Left renal pelvis (tissue), 4 donors: Measurements from ENCODE around the gene SLC4A5. TPM values are rescaled to one million over a fixed set of nuclear protein-coding genes. Genes with fewer than 3 reads are reported as not detected.
A peak's percentile ranks its signal among the peaks of the same experiment; 100 is the strongest.

ENCODE experiments used
- DNase-seq, 4 donors: peaks; one replicate each; pipeline ENCODE4 v3.0.0-alpha.2; 2013; ENCODE audit warnings: low read depth in 4 of 4, low spot score in 3 of 4
- polyA plus RNA-seq, 4 donors: library from polyadenylated mRNA; unstranded; fragments of 120-200 nt; gene quantifications; one replicate each; pipeline ENCODE4 v1.2.1, GENCODE V29; 2013; ENCODE audit not compliant: insufficient read length in 4 of 4

SLC4A5 gene, protein sequence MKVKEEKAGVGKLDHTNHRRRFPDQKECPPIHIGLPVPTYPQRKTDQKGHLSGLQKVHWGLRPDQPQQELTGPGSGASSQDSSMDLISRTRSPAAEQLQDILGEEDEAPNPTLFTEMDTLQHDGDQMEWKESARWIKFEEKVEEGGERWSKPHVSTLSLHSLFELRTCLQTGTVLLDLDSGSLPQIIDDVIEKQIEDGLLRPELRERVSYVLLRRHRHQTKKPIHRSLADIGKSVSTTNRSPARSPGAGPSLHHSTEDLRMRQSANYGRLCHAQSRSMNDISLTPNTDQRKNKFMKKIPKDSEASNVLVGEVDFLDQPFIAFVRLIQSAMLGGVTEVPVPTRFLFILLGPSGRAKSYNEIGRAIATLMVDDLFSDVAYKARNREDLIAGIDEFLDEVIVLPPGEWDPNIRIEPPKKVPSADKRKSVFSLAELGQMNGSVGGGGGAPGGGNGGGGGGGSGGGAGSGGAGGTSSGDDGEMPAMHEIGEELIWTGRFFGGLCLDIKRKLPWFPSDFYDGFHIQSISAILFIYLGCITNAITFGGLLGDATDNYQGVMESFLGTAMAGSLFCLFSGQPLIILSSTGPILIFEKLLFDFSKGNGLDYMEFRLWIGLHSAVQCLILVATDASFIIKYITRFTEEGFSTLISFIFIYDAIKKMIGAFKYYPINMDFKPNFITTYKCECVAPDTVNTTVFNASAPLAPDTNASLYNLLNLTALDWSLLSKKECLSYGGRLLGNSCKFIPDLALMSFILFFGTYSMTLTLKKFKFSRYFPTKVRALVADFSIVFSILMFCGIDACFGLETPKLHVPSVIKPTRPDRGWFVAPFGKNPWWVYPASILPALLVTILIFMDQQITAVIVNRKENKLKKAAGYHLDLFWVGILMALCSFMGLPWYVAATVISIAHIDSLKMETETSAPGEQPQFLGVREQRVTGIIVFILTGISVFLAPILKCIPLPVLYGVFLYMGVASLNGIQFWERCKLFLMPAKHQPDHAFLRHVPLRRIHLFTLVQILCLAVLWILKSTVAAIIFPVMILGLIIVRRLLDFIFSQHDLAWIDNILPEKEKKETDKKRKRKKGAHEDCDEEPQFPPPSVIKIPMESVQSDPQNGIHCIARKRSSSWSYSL
- polyA plus RNA-seq, result 1 to 10 TPM; 1.5 to 3.4 (median 2.3) TPM

DNA sequence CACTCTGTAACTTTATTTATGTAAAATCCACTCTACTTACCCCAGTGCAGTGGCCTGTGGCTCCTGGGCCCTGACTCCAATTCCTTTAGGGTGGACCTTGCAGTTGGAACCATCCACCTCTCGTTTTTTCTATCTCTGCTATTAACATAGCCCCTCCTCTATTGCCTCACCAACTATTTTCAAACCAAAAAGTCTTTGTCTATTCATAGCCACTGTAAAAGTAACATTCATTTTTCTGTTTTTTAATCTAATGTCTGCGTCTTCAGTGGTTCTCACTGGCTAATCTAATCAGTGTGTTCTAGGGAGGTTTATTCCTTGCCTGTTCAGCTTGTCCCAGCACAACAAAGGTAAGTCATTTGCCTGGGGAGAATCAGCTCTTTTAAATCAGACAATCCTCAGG lies at the start of gene SLC4A5:
Gene SLC4A5 (minus strand): TSS at position 101 of the 400 bp plus-strand sequence. CDS start 28,393 bp downstream, outside the sequence.
- DNase-seq, result no peak

DNA sequence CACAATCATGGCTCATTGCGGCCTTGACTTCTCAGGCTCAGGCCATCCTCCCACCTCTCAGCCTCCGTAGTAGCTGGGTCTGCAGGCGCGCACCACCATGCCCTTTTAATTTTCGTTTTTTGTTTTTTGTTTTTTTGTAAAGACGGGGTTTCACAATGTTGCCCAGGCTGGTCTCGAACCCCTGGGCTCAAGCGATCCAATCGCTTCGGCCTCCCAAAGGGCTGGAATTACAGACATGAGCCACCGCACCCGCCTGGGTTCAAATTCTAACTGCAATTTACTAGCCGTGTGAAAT lies 49.2 kb upstream of the SLC4A5 start:
- no peak for DNase-seq

DNA sequence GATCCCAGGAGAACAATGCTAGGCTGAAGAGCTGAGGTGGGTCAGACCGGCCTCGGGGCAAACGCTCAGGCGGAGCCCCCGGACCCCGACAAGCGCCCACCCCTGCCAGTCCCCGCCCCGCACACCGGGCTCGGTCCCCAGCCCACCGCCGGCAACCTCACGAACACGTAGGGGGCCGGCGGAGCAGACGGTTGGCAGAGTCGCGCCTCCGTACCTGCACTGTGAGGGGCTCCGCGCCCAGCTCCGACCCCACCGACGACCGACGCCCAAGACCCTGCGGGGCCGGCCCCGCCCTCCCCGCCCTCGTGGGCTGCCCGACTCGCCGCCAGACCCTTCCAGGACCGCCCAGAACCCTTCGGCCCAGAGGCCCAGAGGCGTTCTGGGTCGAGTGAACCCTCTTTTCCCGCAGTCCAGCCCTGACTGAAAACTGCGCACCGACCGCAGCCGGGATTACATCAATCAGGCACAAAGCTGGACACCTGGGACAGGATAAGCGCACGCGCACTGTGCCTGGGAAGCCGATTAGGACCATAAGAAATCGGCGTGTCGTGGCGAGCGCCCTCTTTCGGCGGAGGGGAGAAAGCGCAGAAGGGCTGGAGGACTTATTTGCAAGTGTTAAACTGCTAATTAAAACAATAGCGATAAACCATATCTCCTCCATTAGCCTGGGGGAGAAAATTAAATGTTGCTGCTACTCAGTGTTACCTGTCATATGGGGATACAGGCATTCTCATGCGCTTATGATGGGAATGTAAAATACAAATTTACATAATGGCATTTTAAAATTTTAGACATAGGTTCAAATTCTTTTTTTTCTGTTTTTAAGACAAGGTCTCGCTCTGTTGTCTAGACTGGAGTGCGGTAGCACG lies 48.6 kb upstream of the SLC4A5 start:
- peak; percentile 87 to 88 (median 87) for DNase-seq

DNA sequence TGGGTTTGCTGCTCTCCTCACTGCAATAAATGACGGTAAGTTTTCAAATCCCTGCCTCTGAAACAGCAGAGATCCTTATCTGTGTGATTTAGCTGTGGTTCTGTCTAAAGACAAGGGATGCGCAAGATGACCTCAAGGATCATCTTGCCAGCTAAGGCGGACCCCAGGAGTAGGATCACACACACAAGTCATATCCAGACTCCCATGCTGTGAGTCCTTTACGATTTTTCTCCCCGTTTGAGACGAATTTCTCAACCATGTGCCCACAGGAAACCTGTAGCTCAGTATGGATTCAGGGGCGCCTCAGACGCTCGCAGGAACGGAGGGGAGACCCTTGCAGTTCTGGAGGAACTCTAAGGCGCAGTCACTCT lies 48.0 kb upstream of the SLC4A5 start:
- peak in 1 of 4 donors; percentile 19 for DNase-seq

DNA sequence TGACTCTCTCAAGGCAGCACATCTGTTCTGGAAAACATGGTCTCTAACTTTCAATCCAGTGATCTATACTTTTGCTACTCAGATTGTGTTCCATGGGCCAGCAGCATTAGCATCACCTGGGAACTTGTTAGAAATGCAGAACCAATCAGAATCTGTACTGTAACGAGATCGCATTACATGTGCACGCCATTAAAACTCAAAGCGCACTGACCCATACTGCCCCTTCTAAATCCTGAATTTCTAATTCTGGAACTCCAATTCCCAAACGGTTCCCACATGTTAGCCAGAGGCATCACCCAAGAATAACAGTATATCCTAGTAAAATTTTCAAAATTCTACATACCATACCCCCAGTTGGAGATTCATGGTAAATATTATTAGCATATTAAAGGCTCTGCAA lies 47.4 kb upstream of the SLC4A5 start:
- peak in 1 of 4 donors; percentile 17 for DNase-seq

DNA sequence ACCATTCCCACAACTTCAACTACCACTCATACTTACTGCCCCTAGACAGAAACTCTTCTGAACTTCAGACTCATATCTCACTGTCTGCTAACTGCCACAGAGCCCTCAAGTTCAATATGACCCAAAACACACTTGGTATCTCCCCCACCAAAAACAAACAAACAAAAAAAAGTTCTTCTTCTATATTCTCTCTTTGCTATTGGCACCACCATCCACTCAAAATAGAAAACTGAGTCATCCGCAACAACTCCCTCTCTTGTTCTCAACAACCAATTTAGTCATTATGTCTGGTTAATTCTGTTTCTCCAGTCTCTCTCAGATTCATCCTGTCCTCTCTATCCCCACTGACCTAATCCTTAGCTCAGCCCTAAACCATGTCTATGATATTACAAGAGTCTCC lies 44.1 kb upstream of the SLC4A5 start:
- no peak for DNase-seq

DNA sequence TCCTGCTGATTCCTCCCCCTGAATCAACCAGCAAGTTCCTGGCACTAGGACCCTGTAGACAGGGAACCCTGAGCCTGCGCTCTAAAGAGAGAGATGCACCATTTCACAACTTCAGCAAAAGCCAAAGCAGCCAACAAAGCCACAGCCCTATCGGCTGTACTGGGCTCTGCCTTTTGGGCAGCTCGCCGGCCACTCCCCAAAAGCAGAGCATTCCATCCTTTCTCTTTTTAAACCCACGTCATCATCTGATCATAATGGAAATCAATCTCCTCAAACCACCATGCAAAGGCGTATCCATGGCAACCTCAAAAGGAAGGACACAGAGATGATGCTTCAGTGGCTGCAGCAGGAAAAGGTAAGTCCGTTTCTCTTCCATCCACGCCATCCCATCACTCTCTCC lies 42.2 kb upstream of the SLC4A5 start:
- no peak for DNase-seq

DNA sequence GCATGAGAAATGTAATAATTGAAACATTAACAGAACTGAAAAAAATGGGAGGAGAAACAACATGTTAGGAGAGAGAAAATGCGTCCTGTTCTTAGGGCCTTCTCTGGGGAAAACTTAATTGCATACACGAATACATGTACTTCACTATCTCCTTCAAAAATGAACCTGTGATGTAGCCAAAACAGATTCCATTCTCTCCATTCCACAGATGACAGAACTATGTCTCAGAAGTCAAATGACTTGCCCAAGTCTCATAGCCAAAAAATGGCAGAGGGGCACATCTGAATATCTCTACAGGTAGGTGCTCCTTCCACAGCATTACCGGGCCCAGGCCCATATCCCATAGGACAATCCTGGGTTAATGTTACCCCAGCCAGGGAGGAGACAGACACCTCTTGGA lies 40.8 kb upstream of the SLC4A5 start:
- no peak for DNase-seq

DNA sequence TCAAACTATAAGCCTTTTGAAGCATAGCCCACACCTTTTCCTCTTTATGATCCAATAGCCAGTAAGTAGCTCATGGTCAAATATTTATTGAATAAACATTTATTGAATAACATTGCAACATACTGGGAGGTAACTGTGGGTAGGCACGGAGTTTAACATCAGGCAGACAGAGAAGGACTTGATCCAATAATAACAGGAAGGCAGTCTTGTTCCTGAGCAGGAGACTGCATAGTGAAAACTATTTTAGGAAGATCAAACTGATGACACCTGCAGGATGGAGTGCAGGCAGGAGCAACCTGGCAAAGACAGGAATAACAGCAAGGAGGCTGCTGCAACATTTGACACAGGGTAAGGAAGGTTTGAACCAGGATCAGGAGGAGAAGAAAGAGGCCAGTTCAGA lies 40.0 kb upstream of the SLC4A5 start:
- DNase-seq, result no peak

DNA sequence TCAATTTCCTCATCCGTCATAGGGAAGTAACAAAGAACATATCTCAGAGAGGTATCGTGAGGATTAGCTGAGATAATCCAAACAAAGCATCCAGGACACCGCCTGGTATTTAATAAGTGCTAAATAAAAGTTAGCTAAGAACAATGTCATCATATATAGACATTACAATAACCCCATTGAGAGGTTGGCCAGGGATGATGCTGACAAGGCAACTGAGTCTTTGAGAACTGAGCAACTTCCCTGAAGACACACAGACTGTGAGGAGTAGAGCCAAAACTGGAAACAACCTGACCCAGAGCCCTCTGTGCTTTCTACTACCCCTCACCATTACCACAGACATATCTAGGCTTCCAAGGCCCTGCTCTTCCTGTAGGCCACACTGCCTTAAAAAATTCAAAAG lies 38.5 kb upstream of the SLC4A5 start:
- DNase-seq, result no peak

DNA sequence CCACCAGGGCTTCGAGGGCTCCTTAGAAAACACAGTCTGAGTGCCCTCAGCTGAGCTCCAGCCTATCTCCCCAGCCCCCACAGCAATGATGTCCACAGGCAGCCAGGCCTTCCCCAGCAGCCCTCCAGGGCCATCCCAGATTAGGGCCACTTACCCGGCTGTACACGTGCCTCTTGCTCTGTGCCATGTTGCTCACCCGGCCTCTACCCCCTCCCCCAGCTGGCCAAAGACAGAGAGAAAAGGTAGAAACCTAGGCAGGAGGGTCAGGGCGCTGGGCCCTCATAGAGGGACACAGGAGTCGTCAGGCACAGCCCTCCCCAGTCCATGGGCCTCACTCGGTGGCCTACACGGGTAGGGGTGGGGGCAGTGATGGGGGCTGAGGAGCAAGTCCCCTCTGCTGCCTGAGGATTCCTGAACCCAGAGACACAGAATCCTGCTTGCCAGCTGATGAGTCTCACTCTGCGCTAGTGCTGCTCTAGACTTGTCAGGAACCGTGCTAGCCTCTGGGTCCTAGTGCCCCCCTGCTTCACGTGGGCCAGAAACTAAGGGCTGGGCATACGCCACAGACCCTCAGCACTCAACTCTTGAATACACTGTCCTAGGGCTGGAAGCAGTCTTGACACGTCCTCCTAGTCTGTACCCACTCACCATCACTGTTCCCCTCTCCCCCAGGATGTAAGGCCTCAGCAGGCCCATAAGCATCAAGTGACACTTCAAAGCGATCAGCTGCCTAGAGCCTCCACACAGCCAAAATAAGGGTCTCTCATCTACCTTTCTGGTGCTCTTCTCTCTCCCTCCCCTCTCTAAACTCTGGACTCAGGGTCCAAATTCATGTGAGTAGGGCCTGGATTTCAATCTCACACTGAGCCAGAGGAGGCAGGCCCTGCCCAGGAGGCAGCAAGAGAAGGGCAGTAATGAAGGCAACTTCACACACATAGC lies 36.9 kb upstream of the SLC4A5 start, which contains the start of gene DCTN1:
Gene DCTN1 (minus strand): TSS at position 461 of the 939 bp plus-strand sequence. CDS start 274 bp downstream, at position 187.
- DNase-seq, result peak in 2 of 4 donors; percentile 28 to 54

DNA sequence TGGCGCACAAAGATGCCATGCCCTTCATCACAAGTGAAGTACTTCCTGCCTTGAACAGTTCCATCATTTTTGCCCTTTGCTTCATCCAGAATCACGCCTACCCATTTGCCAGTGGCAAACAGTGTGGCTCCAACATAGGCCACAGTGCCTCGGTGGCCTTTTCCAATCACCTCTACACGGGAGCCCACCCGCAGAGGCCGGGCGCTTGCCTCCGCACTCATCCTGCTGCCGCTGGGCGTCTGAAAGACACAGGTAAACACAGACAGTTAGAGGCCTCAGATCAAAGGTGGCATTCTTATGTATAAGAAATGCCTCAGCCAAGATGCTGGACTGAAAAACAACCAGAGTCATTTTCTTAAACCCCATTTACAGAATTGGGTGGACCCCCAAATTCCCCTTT lies 34.8 kb upstream of the SLC4A5 start:
- DNase-seq, result no peak

DNA sequence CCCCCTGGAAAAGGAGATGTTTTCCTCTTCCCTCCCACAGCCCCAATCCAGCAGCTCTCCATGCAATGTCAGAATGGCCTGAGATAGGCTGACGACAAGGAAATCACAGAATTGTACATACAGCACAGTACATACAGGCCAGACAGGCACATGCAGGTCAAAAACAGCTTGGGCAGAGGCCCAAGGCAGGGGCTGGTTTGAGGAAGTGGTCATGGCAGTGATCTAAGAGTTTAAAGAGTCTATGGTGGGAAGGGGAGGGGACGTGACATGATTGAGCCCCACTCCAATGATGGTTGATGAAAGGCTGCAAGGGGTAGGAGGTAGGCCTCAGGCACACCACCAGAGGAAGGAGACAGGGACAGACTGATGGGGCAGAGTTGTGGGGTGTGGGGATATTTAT lies 32.6 kb upstream of the SLC4A5 start:
- no peak for DNase-seq

DNA sequence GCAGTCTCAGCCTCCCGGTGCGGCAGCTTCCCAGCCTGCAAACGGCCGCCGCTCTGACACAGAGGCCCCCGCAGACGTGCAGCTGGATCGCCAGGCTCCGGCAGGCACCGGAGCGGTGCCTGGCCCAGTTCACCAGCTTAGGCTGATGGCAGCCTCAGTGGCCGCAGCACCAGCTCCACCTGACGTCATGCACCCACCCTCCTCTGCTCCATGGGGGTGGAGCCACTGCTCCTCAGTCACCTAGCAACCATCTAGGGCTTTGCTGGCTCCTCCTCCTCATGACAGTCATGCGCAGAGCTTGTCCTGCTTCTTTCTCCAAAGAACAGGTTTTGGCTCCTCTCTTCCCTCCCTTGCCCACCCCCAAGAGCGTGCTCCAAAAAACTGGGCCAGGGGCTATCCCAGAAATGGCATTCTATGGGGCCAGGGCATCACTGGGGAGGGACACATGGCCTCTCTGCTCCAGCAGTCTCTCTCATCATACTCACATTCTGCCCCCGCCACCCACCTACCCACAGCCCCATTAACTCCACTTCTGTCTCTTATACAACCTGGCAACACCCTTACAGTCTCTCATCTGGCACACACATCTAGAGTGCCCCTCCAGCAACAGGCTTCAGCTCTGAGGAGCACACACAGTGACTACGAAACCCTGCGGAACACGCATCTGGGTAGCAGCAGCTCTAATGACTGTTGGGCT lies 31.4 kb upstream of the SLC4A5 start:
- DNase-seq, result peak in 3 of 4 donors; percentile 57 to 71 (median 67)

DNA sequence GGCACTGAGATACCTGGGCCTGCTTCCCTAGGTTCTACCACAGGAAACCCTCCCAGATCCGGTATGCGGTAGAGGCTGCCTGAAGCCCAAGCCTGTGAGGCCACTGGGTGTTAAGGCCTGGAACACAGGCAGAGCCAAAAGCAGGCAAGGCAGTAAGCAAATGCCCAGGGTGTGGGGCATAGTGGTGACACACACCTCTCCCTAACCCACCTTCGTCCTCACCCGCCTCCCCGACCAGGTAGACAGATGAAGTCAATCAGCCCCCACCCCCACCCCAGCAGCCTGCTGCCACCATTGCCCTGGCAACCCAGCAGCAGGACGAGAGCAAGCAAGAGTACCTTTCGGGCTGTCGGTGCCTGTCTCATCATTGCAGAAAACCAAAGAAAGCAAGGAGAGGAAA lies 30.8 kb upstream of the SLC4A5 start:
- no peak for DNase-seq

DNA sequence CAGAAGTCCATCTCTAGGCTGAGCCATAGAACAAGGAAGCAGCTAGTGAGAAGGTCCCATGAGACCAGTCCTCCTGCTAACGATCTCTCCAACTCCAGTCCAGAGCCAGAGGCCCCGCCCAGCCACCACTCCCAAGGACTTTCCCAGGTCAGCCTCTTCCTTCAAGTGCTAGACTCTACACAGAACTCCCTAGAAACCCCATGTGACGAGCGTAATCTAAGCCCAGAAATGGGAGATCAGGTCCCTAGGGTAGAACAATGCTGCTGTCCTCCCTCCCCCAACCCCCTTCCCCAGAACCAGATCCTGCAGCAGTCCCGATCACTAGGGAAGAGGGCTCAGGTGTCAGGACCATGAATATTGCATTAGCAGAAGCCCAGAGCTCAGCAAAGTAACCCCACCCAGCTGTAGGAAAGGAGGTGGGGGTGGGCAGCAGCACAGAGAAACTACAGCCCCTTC lies 30.0 kb upstream of the SLC4A5 start:
- DNase-seq, result no peak

DNA sequence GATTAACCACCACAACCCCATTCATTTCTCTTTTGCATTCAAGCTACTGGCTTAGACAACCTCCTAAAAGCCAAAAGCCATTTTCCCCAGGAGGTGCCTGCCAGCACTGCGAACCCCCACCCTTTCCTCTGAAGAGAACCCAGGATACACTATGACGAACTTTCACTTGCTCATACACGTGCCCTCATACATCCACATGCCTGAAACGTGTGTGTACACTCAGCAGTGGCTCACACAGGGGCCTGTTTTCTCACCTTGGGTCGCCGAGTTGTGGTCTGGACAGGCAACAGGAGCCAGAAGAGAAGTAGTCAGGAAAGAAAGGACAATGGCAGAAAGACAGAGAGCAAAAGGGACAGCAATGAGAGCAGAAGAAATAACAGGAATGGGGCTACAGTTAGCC lies 29.5 kb upstream of the SLC4A5 start:
- no peak for DNase-seq

DNA sequence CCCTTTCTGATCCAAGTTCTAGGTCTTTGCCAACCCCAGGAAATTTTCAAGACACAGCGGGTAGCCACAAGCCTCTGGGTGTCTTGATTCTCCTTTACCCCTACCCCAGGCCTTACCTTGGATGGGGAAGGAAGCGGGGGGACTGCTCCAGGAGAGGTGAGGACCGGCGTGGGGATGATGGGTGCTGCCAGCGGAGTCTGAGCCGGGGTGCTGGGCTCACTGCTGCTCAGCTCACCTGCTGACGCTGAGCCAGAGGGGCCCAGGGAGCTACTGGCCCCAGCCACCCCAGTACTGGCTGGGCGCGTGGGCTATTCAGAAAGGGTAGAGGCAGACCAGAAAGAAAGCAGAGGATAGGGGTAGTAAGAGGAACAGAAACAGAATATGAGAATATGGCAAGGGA lies 28.2 kb upstream of the SLC4A5 start:
- no peak for DNase-seq

DNA sequence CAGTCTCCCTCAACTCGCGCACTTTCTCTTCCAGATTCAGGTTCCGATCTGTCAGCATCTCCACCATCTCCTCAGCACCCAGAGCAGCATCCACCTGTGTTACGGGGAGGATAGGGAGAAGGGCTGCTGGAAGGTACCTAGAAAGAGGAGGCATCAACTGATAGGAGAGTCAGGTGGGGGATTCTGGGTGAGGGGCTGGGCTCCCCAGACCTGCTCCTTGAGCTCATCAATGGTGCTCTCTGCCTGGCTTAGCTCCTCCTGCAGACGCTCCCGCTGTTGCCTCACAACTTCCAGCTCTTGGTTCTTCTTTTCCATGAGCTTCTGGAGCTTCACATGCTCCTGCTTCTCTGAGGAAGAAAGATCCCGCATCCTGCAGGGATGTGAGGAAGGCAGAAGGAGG lies 26.8 kb upstream of the SLC4A5 start:
- no peak for DNase-seq
